ENCODE measurements around the gene LRP2.

GRCh38 chr2:169230204-169230603 lies 132.1 kb downstream of the LRP2 start:
- no peak for TF ChIP-seq CTCF (IDR thresholded peaks at IDR 0.05; ENCODE audit: low read length)
- TF ChIP-seq EZH2phosphoT487 (IDR thresholded peaks at IDR 0.05; ENCODE audit: low read length) = no peak
- TF ChIP-seq EZH2 (optimal IDR thresholded peaks at IDR 0.05; ENCODE audit: low read depth, low read length) = no peak

Measured in MM.1S (cell line).